Lung (tissue), 12 donors: ENCODE measurements around the gene PLD5. TPM values are rescaled to one million over a fixed set of nuclear protein-coding genes. Genes with fewer than 3 reads are reported as not detected.

ENCODE experiments used
- ATAC-seq: fragments of 200-7000 bp; cut with Tn5 transposase; one replicate; pipeline ENCODE4 v1.9.1; 2020; ENCODE audit warnings: moderate number of reproducible peaks; ENCODE audit not compliant: insufficient read depth, low FRiP score
- DNase-seq, 3 donors: peaks; one replicate each; pipeline ENCODE4 v3.0.0-alpha.2; 2013 to 2017
- H3K27ac ChIP-seq, 2 donors: one replicate each; pipeline ENCODE4 v1.5.1; 2013; ENCODE audit warnings: mild to moderate bottlenecking in 2 of 2, moderate library complexity in 2 of 2, control low read depth in 1 of 2, inconsistent platforms in 1 of 2, low read depth in 1 of 2, low read length in 1 of 2
- H3K27me3 ChIP-seq, 3 donors: one replicate each; pipeline ENCODE4 v1.5.1; 2013; ENCODE audit warnings: low read length in 2 of 3; ENCODE audit not compliant: control insufficient read depth in 3 of 3, insufficient read depth in 3 of 3
- H3K36me3 ChIP-seq, 4 donors: one replicate each; pipeline ENCODE4 v1.5.1; 2013; ENCODE audit warnings: low read length in 4 of 4, mild to moderate bottlenecking in 1 of 4, moderate library complexity in 1 of 4; ENCODE audit not compliant: control insufficient read depth in 4 of 4, insufficient read depth in 4 of 4
- H3K4me1 ChIP-seq, 5 donors: one replicate each; pipeline ENCODE4 v1.5.1; 2013; ENCODE audit warnings: low read length in 5 of 5, mild to moderate bottlenecking in 2 of 5, moderate library complexity in 1 of 5; ENCODE audit not compliant: control insufficient read depth in 5 of 5, insufficient read depth in 5 of 5
- H3K4me3 ChIP-seq: one replicate; pipeline ENCODE4 v1.5.1; 2013; ENCODE audit warnings: mild to moderate bottlenecking, control low read depth, moderate library complexity
- H3K9ac ChIP-seq, 2 donors: one replicate each; pipeline ENCODE4 v1.5.1; 2013; ENCODE audit warnings: low read length in 2 of 2, control low read depth in 1 of 2; ENCODE audit not compliant: insufficient read depth in 1 of 2
- H3K9me3 ChIP-seq, 4 donors: one replicate each; pipeline ENCODE4 v1.5.1; 2013; ENCODE audit warnings: low read length in 3 of 4, mild to moderate bottlenecking in 1 of 4, moderate library complexity in 1 of 4; ENCODE audit not compliant: control insufficient read depth in 4 of 4, insufficient read depth in 3 of 4
- WGBS, 2 donors: extraction: QIAGEN DNeasy Blood & Tissue Kit; methylation state at CpG; one replicate each; pipeline ENCODE4 v1.1.7; 2013; 5-methylcytosine and 5-hydroxymethylcytosine counted together
- polyA plus RNA-seq, 2 donors: library from polyadenylated mRNA; stranded (reverse); fragments of 200-250 nt; gene quantifications; one replicate each; pipeline ENCODE4 v1.2.1, GENCODE V29; 2013
- total RNA-seq, 2 donors: library from RNA; depleted of rRNA in 1 of 2; stranded (reverse); fragments of >200 nt in 1 of 2; gene quantifications; one replicate each; pipeline ENCODE4 v1.2.1, GENCODE V29; 2014 to 2021
- TF ChIP-seq, protein P1 (sequence below): IDR thresholded peaks from 2 replicates; pipeline ENCODE4 v1.5.1; 2012; ENCODE audit warnings: mild to moderate bottlenecking; ENCODE audit errors: control extremely low read depth, extremely low read depth
- donor health status: control.
- donor health status: control.
- donor health status: Bipolar disorder and iron deficiency.
- donor health status: healthy.
- donor health status: DM: yes; HTN: yes; CAD: no.

The PLD5 gene
- total and polyA plus RNA-seq, 4 donors, result 0.09 to 0.43 (median 0.28) TPM

DNA sequence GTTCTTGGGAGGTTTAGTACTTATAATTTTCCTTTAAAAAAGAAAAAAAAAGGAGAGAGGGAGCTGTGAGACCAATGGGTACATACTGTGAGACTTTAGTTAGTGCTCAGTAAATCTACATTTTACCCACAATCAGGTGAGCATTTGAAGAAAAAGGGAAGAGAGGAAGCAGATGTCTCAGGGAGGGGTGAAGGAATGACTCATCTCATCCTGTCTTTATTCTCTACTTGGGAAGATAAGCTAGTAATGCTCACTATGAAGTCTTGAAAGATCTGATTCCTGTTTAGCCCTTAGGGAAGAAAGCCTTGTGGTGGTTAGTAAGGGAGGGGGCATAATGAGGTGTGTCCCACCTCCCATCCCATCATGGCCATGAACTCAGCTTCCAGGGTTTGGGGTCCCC lies 112.6 kb downstream of the PLD5 start:
- Histone ChIP-seq H3K4me1 (no peaks in the 10 kb centered on the region), H3K9me3 (peaks cover 0 to 3% (median 1%) of the 10 kb centered on the region in 4 donors), H3K36me3 (no peaks in the 10 kb centered on the region), H3K27me3 (no peaks in the 10 kb centered on the region), H3K4me3 (no peak overlapping the region), H3K27ac (no peak overlapping the region), H3K9ac (no peak overlapping the region)
- DNase-seq (no peak), ATAC-seq (no peak)
- TF ChIP-seq, protein P1, sequence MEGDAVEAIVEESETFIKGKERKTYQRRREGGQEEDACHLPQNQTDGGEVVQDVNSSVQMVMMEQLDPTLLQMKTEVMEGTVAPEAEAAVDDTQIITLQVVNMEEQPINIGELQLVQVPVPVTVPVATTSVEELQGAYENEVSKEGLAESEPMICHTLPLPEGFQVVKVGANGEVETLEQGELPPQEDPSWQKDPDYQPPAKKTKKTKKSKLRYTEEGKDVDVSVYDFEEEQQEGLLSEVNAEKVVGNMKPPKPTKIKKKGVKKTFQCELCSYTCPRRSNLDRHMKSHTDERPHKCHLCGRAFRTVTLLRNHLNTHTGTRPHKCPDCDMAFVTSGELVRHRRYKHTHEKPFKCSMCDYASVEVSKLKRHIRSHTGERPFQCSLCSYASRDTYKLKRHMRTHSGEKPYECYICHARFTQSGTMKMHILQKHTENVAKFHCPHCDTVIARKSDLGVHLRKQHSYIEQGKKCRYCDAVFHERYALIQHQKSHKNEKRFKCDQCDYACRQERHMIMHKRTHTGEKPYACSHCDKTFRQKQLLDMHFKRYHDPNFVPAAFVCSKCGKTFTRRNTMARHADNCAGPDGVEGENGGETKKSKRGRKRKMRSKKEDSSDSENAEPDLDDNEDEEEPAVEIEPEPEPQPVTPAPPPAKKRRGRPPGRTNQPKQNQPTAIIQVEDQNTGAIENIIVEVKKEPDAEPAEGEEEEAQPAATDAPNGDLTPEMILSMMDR, result no peak

DNA sequence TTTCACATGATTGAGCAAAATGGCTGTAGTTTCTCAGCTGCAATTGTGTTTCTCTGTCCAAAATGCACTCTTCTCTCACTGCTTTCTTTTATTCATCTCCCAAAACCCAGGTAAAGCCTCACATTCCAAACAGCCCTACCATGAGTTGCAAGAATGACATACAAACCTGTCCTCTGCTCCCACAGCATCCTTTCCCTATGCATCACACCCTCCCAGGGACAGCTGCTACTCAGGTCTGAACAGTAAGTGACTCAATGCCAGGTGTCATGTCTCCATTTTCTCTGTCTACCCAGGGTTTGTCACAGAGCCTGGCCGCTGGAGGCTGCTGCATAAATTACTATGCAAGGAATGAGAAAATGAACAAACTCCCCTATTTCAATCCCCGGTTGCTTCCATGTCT lies 118.5 kb downstream of the PLD5 start:
- WGBS, 2 donors, result 83 to 84% methylated on average over 2 of the region's 2 CpGs
- ATAC-seq, result no peak

DNA sequence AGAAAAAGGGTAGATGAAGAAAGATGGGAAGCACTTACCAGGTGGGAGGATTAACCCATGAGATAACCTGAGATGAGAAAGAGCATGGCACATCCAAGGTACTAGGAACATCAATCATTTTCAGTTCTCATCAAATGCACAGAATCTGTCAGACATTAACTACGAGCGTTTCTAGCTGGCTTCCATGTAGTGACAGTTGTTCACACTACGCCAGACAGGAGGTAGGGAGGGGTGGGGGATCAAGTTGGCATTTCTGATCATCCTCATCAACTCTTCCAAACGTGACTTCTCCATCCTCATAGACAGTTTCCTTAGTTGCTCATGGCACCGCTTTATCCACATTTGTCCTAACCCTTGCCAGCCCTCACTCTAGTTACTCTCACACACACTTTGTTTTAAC lies 120.2 kb downstream of the PLD5 start:
- no peaks in the 10 kb centered on the region for H3K36me3 ChIP-seq
- ATAC-seq (no peak), DNase-seq (no peak)
- H3K4me1 ChIP-seq, result no peaks in the 10 kb centered on the region
- TF ChIP-seq, protein P1, result no peak
- no peak overlapping the region for H3K9ac ChIP-seq
- no peak overlapping the region for H3K27ac ChIP-seq
- peaks cover 0 to 3% (median 0%) of the 10 kb centered on the region in 4 donors for H3K9me3 ChIP-seq
- peaks cover 0 to 4% (median 0%) of the 10 kb centered on the region in 3 donors for H3K27me3 ChIP-seq
- WGBS, 2 donors, result 84% methylated on average over 5 of the region's 5 CpGs
- no peak overlapping the region for H3K4me3 ChIP-seq

More for the DNA sequence above, 118.5 kb downstream of the PLD5 start:
- H3K27me3 ChIP-seq, result peaks cover 0 to 4% (median 0%) of the 10 kb centered on the region in 3 donors
- H3K4me3 ChIP-seq, result no peak overlapping the region
- no peak for DNase-seq
- H3K36me3 ChIP-seq, result no peaks in the 10 kb centered on the region
- no peaks in the 10 kb centered on the region for H3K4me1 ChIP-seq
- TF ChIP-seq, protein P1, result no peak
- H3K9me3 ChIP-seq, result peaks cover 0 to 3% (median 1%) of the 10 kb centered on the region in 4 donors
- H3K27ac ChIP-seq, result no peak overlapping the region
- no peak overlapping the region for H3K9ac ChIP-seq

- ATAC-seq (no peak), DNase-seq (no peak)
- H3K27me3 ChIP-seq, result peaks cover 0 to 4% (median 0%) of the 10 kb centered on the region in 3 donors
- H3K9me3 ChIP-seq, result no peaks in the 10 kb centered on the region
- H3K4me1 ChIP-seq, result no peaks in the 10 kb centered on the region
- H3K27ac ChIP-seq, result no peak overlapping the region
- H3K4me3 ChIP-seq, result no peak overlapping the region
- H3K36me3 ChIP-seq, result no peaks in the 10 kb centered on the region
- 83 to 84% methylated on average over 5 of the region's 5 CpGs for WGBS, 2 donors
- H3K9ac ChIP-seq, result no peak overlapping the region
- TF ChIP-seq, protein P1, result no peak
Observed at GRCh38 chr1:242402956-242403355, 121.5 kb downstream of the PLD5 start.
